SIG-M5 (cell line): ENCODE measurements around the gene ZNF778.
A peak's percentile ranks its signal among the peaks of the same experiment; 100 is the strongest.

Experiments
- DNase-seq: peaks from one replicate; lab custom pipeline; 2025; lab: John Stamatoyannopoulos, UW

Gene ZNF778

GRCh38 chr16:89217388-89218191 is at the start of gene ZNF778:
TSS of gene ZNF778 (plus strand) at chr16:89217703. CDS start at chr16:89221128, 3,425 bp downstream.
- DNase-seq: no peak

- DNase-seq: no peak
Observed at GRCh38 chr16:89168381-89169189, 48.9 kb upstream of the ZNF778 start.

GRCh38 chr16:89169778-89170177 is 47.7 kb upstream of the ZNF778 start:
- DNase-seq: no peak

GRCh38 chr16:89170346-89171215 is 46.9 kb upstream of the ZNF778 start:
- no peak for DNase-seq

GRCh38 chr16:89171216-89172170 is 46.0 kb upstream of the ZNF778 start, which contains the start of gene CDH15:
TSS of gene CDH15 (plus strand) at chr16:89171748. CDS start at chr16:89171832, 84 bp downstream.
- peak; percentile 28 for DNase-seq

GRCh38 chr16:89172171-89172527 is 45.4 kb upstream of the ZNF778 start:
- DNase-seq: no peak

DNA sequence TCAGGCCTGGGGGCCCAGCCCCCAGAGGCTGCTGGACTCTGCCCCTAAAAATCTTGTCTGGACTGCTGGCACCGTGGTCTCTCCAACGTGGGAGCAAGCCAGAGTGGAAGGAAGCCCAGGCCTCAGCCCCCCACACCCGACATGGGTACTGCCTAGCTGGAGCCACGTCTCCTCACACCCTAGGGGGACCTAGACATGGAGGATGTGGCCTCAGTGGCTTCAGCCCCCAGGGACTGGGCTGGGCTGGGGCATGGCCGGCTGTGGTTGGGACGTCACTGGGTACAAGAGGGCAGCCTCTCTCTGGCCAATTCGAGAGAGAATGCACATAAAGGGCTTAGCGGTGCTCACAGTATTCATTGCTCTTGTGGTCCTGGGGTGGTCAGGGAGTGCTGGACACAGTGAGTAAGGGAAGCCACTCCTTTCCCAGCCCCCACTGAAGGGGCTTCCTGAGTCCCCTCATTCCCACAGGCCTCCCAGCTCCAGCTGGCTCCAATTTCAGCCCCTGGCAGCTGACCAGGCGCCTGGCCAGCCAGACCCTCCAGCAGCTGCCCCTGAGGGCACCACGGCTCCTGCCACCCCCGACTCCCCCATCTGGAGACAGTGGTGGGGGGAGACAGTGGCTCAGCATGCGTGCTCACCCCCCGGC is 44.9 kb upstream of the ZNF778 start:
- no peak for DNase-seq

GRCh38 chr16:89173174-89173921 is 44.2 kb upstream of the ZNF778 start:
- DNase-seq: no peak

DNA sequence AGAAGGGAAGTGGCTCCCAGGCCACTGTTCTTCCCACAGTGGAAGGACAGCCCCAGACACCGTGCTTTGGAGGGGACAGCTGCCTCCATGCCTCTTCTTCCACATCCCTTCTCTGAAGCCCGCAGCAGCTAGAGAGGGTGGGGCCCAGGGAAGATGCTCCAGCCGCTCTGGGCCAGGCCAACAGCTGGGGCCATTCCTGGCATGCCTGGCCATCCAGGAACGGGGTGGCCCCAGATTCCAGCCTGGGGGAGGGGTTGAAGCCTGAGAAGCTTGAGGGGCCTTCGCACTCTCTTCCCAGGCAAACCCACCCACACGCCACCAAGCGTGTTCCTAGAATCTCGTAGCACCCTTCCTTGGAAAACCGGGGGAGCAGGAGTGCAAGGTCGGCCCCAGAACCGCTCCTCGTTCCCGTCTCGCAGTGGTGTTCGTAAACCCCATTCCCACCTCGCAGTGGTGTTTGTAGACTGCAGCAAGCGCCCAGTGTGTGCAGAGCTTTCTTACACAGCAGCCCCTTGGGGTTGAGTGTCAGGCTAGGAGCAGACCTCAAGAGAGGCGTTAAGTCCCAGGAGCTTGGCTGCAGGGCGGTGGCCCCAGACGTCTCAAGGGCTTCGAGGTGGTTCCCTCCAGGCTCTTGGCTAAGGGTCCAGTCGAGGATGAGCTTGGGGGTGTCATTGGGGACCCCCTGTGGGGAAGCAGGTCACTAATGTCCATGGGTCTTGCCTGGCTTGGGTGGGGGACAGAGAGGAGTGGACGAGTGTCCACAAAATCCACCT is 43.3 kb upstream of the ZNF778 start:
- DNase-seq: no peak

- DNase-seq: no peak
Observed at GRCh38 chr16:89174877-89175276, 42.6 kb upstream of the ZNF778 start.

DNA sequence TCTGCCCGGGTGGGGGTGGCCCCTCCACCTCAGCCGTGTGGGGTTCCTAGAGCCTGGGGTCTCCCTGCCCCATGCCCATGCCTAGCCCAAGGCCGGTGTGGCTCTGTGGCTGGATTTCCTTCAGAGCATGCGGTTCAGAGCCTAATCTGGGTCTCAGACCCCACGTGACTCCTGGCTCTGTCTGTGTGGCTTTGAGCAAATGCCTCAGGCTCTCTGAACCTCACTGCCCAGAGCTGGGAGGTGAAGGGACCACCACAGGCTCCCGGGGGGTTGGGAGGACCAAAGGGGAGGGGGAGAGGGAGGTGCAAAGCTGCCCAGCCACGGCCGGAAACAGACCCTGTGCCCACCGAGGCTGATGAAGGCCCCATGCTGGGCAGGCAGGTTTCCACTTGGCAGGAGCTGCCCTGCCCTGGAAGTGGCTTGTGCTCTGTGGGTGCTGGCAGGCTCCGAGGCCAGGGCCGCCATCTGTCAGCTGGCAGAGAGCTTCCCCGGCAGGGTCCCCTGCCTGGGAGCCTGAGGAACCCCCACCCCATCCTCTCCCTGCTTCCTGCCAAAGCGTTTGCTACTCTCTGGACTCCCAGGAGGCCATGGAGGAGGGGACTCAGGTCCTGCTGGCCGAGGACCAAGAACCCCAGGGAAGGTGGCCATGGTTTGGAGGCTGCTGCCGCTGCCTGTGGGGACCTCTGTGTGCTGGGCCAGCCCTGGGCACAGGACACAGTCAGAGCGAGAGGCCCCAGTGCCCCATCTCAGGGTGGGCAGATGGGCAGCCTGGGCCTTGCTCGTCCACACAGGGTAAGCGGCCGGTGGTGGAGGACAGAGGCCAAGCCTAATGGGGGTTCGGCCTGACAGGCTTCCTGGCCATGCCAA is 42.0 kb upstream of the ZNF778 start:
- no peak for DNase-seq

- DNase-seq: no peak
Observed at GRCh38 chr16:89176147-89176690, 41.3 kb upstream of the ZNF778 start.

GRCh38 chr16:89176717-89177116 is 40.8 kb upstream of the ZNF778 start:
- DNase-seq: no peak

DNA sequence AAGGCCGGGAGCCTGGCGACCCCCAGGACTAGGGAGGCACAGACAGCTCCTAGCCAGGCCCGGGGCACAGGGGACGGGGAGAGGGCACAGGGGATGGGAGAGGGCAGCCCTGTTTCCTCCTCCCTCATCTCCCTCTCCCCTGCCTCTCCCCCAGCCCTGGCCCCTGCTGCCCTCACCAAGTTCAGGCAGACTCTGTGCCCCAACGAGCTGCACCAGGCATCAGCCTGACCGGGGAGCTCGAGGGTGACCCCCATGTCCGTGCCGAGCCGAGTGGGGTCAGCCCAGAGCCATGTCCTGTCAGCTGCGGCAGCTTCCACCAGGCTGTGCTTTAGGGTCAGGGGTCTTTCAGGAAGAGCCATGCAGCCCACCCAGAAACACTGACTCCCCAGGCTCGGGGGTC is 40.0 kb upstream of the ZNF778 start:
- no peak for DNase-seq

GRCh38 chr16:89178453-89179147 is 38.9 kb upstream of the ZNF778 start:
- DNase-seq: no peak

- DNase-seq: no peak
Observed at GRCh38 chr16:89179148-89179484, 38.4 kb upstream of the ZNF778 start.

GRCh38 chr16:89179656-89180315 is 37.7 kb upstream of the ZNF778 start:
- no peak for DNase-seq
